Stomach smooth muscle (tissue), 2 donors: ENCODE measurements around the gene KNG1.

Experiments
- H3K27ac ChIP-seq: one replicate; pipeline ENCODE4 v1.7.0; 2013; ENCODE audit warnings: mild to moderate bottlenecking, low read length, inconsistent platforms
- H3K27me3 ChIP-seq, 2 donors: one replicate each; pipeline ENCODE4 v1.7.0; 2013; ENCODE audit warnings: low read length in 2 of 2; ENCODE audit not compliant: insufficient read depth in 2 of 2, control insufficient read depth in 1 of 2
- H3K36me3 ChIP-seq, 2 donors: one replicate each; pipeline ENCODE4 v1.7.0; 2013; ENCODE audit warnings: low read length in 2 of 2; ENCODE audit not compliant: control insufficient read depth in 2 of 2, insufficient read depth in 2 of 2
- H3K4me1 ChIP-seq: one replicate; pipeline ENCODE4 v1.7.0; 2013; ENCODE audit warnings: low read length; ENCODE audit not compliant: control insufficient read depth, insufficient read depth
- H3K4me3 ChIP-seq, 2 donors: one replicate each; pipeline ENCODE4 v1.7.0; 2013; ENCODE audit warnings: low read length in 2 of 2
- H3K9ac ChIP-seq, 2 donors: one replicate each; pipeline ENCODE4 v1.7.0; 2013; ENCODE audit warnings: low read length in 2 of 2, mild to moderate bottlenecking in 1 of 2
- H3K9me3 ChIP-seq, 2 donors: one replicate each; pipeline ENCODE4 v1.7.0; 2013; ENCODE audit warnings: low read length in 2 of 2; ENCODE audit not compliant: control insufficient read depth in 2 of 2
- donor health status: healthy.
- donor health status: Pancreatic carcinoma.

Gene KNG1

GRCh38 chr3:186772701-186773417, 55.7 kb downstream of the KNG1 start:
- Histone ChIP-seq H3K36me3 (no peaks in the 10 kb centered on the region), H3K9me3 (no peaks in the 10 kb centered on the region), H3K4me3 (peak overlapping the region; percentile 60 to 69), H3K9ac (peak overlapping the region; percentile 13 to 48), H3K27me3 (peaks cover 4 to 9% of the 10 kb centered on the region in 2 donors), H3K4me1 (peaks cover 7% of the 10 kb centered on the region), H3K27ac (no peak overlapping the region)

- Histone ChIP-seq H3K4me1 (peaks cover 7% of the 10 kb centered on the region), H3K9ac (no peak overlapping the region), H3K27me3 (peaks cover 4 to 9% of the 10 kb centered on the region in 2 donors), H3K36me3 (no peaks in the 10 kb centered on the region), H3K27ac (no peak overlapping the region), H3K4me3 (no peak overlapping the region), H3K9me3 (no peaks in the 10 kb centered on the region)
These were observed 58.8 kb downstream of the KNG1 start for GRCh38 chr3:186775999-186776398.

GRCh38 chr3:186779204-186779603, 62.0 kb downstream of the KNG1 start:
- no peaks in the 10 kb centered on the region for H3K27me3 ChIP-seq
- H3K9ac ChIP-seq, result no peak overlapping the region
- no peaks in the 10 kb centered on the region for H3K4me1 ChIP-seq
- H3K36me3 ChIP-seq, result peaks cover 0 to 1% of the 10 kb centered on the region in 2 donors
- H3K9me3 ChIP-seq, result no peaks in the 10 kb centered on the region
- no peak overlapping the region for H3K27ac ChIP-seq
- H3K4me3 ChIP-seq, result no peak overlapping the region

GRCh38 chr3:186782542-186783057, 65.4 kb downstream of the KNG1 start:
- Histone ChIP-seq H3K4me3 (peak overlapping the region; percentile 88 to 100), H3K9ac (peak overlapping the region; percentile 98 to 100), H3K27me3 (no peaks in the 10 kb centered on the region), H3K4me1 (peaks cover 31% of the 10 kb centered on the region), H3K27ac (peak overlapping the region; percentile 99), H3K36me3 (peaks cover 34% of the 10 kb centered on the region in 2 donors), H3K9me3 (no peaks in the 10 kb centered on the region)

GRCh38 chr3:186783058-186783730, 66.0 kb downstream of the KNG1 start, which contains the start of gene EIF4A2:
EIF4A2 (plus strand) TSS chr3:186783577; CDS start chr3:186783611, 34 bp downstream.
- peak within 1 kb of the TSS; percentile 88 to 100 for H3K4me3 ChIP-seq

GRCh38 chr3:186783731-186784515, 66.8 kb downstream of the KNG1 start:
- peaks cover 42 to 47% of the 10 kb centered on the region in 2 donors for H3K36me3 ChIP-seq
- H3K4me1 ChIP-seq, result peaks cover 38% of the 10 kb centered on the region

More at GRCh38 chr3:186783058-186783730, 66.0 kb downstream of the KNG1 start, which contains the start of gene EIF4A2:
- Histone ChIP-seq H3K9me3 (no peaks in the 10 kb centered on the region), H3K27ac (peak within 1 kb of the TSS; percentile 99), H3K9ac (peak within 1 kb of the TSS; percentile 98 to 100), H3K27me3 (no peaks in the 10 kb centered on the region), H3K36me3 (peaks cover 38 to 40% of the 10 kb centered on the region in 2 donors), H3K4me1 (peaks cover 33% of the 10 kb centered on the region)

GRCh38 chr3:186784820-186785494, 67.8 kb downstream of the KNG1 start:
- peaks cover 38% of the 10 kb centered on the region for H3K4me1 ChIP-seq

More at GRCh38 chr3:186783731-186784515, 66.8 kb downstream of the KNG1 start:
- peak overlapping the region; percentile 88 to 100 for H3K4me3 ChIP-seq
- no peaks in the 10 kb centered on the region for H3K9me3 ChIP-seq
- H3K27ac ChIP-seq, result peak overlapping the region; percentile 99
- no peaks in the 10 kb centered on the region for H3K27me3 ChIP-seq
- peak overlapping the region; percentile 98 to 100 for H3K9ac ChIP-seq

GRCh38 chr3:186785495-186786018, 68.4 kb downstream of the KNG1 start:
- peaks cover 38% of the 10 kb centered on the region for H3K4me1 ChIP-seq
- H3K9ac ChIP-seq, result peak overlapping the region; percentile 21 to 98
- H3K9me3 ChIP-seq, result no peaks in the 10 kb centered on the region
- H3K27me3 ChIP-seq, result no peaks in the 10 kb centered on the region
- peak overlapping the region; percentile 88 to 100 for H3K4me3 ChIP-seq
- H3K36me3 ChIP-seq, result peaks cover 45 to 59% of the 10 kb centered on the region in 2 donors
- no peak overlapping the region for H3K27ac ChIP-seq

More at GRCh38 chr3:186784820-186785494, 67.8 kb downstream of the KNG1 start:
- Histone ChIP-seq H3K4me3 (peak overlapping the region; percentile 88 to 100), H3K9ac (peak overlapping the region; percentile 98 to 100), H3K27me3 (no peaks in the 10 kb centered on the region), H3K9me3 (no peaks in the 10 kb centered on the region), H3K36me3 (peaks cover 42 to 53% of the 10 kb centered on the region in 2 donors), H3K27ac (peak overlapping the region; percentile 99)

GRCh38 chr3:186786922-186787321, 69.8 kb downstream of the KNG1 start:
- Histone ChIP-seq H3K4me1 (peaks cover 38% of the 10 kb centered on the region), H3K9me3 (no peaks in the 10 kb centered on the region), H3K27ac (no peak overlapping the region), H3K36me3 (peaks cover 45 to 59% of the 10 kb centered on the region in 2 donors), H3K27me3 (no peaks in the 10 kb centered on the region), H3K4me3 (peak overlapping the region; percentile 32 to 35), H3K9ac (peak overlapping the region in 1 of 2 donors; percentile 2)
